ENCODE measurements around the gene FOXL3.

- TF ChIP-seq CTCF (IDR thresholded peaks at IDR 0.05) (no peak), ZFX (IDR thresholded peaks at IDR 0.05; ENCODE audit: borderline replicate concordance) (no peak)
Observed at GRCh38 chr7:271266-272107, 18.5 kb upstream of the FOXL3 start.
